Measurements from ENCODE around the gene WDPCP.
"Not testable (repeated sequence)": the region's sequence is repeated elsewhere in the genome, so short reads cannot be mapped to it uniquely, and the experiment has no call there.

The WDPCP gene

DNA sequence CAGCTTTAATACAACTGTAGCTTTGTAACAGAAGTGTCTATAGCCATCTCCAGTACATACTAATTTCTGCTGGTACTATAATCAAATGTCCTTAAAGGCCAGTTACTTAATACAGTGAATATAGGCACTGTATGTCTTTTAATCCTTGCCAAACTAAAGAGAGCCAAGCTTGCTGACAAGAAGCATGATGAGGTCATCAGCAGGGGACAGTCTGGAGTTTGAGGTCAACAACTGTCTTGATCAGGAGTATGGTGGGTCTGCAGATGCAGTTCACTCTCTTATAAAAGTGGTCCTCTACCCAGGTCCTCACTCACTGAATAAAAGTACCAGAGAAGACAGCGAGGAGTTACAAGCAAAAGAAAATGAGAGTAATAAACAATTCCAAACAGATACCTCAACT is 219.1 kb downstream of the WDPCP start:
- DNase-seq (ENCODE audit: low read depth in 2 of 2), result no peak

DNA sequence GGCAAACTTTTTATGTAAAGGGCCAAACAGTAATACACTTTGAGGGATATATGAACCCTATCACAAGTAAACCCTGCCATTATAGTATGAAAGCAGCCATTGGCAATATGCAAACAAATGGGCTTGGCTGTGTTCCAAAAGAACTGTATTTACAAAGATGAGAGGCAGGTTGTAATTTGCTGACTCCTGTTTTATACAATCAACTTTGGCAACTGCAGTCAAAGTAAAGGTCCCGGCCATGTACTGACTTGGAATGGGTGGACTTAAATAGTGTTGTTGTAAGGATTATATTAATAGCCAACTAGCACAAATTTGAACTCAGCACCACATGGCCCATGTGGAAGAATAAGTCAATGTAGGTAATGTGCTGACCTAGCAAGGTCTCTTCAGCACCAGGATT is 223.4 kb downstream of the WDPCP start:
- no peak for DNase-seq (ENCODE audit: low read depth in 2 of 2)

DNA sequence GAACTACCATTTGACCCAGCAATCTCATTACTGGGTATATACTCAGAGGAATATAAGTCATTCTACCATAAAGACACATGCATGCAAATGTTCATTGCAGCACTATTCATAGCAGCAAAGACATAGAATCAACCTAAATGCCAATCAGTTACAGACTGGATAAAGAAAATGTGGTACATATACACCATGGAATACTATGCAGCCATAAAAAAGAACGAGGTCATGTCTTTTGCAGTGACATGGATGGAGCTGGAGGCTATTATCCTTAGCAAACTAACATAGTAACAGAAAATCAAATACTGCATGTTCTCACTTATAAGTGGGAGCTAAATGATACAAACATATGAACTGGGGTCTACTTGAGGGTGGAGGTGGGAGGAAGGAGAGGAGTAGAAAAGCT is 230.6 kb downstream of the WDPCP start:
- DNase-seq (ENCODE audit: low read depth in 2 of 2), result not testable (repeated sequence)

DNA sequence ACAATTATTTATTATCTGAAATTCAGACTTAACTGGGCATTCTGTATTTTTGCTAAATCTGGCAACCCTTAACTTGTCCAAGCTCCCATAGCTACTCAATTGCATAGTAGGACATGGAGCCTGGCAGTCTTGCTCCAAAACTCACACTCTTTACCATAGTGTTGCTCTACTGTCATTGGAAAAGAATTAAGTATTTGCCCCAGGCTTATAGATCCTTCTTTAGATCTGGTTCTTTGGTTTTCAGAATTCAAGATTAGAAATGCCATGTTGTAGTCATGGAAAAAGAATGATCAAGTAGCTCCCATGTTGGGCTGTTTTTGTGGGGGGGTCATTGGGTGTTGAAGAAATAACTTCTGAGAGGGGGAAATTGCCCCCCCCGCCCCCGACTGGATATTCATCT is 240.9 kb downstream of the WDPCP start:
- DNase-seq (ENCODE audit: low read depth in 2 of 2), result no peak

DNA sequence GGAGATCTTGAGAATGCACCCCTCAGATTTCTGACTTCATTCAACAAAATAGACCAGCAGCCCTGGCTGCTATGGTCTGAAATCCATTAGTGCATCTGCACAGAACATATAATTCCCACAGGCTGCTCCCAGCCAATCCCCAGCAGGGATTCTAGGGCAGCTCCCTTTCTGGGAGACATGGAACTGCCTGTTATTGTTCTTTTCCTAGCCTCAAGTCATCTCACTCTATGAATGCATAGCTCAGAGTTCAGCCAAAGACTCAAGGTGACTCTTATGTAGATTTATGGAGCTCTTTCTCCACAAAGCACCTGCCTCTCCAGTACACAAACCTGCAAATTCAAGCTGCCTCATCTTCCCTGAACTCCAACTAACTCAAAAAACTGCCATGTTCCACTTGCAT is 241.9 kb downstream of the WDPCP start:
- no peak for DNase-seq (ENCODE audit: low read depth in 2 of 2)

DNA sequence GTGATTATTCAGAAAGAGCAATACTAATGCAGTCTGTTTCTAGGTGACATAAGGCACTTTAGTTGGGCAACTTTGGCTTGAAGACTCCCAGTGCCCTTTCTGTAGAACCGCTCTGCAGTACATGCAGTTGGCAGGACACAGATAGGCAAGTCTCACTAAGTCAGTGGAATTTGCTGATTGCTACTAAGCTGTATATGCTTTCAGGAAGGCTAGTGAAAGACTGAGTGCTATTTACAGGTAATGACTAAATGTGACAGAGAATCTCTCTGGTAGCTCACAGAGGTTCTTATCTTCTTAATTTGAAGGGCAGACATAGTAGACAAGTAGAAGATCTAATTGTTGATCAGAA is 243.0 kb downstream of the WDPCP start:
- no peak for DNase-seq (ENCODE audit: low read depth in 2 of 2)

DNA sequence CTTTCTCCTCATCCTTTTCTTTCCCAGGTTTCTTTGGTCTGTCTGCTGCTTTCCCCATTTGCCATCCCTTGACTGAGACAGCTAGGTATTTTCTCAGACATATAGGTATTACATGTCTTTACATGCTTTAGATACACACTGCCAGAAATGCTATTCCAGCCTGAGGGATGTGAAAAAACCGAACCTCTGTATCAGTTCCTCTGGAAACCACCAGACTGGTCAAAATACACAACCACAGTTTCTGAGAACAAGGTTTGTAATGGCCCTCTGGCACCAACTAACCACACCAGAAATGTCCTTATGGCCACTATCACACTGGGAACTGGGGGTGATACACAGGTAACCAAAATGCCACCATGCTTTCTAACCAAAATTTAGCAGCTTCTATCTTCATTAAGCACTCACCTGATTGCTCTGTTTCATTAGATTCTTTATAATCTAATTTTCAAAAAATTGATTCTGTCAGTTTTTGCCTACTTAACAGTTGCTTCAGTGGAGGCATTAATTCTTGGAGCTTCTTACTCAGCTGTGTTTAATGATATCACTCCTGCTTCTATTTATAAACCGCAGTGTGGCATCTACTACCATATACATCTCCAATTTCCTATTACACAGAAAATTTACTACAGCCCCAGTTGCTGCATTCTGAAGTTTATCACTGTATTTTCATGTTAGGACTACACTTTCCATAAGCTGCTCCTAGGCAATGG is 243.5 kb downstream of the WDPCP start:
- no peak for DNase-seq (ENCODE audit: low read depth in 2 of 2)

DNA sequence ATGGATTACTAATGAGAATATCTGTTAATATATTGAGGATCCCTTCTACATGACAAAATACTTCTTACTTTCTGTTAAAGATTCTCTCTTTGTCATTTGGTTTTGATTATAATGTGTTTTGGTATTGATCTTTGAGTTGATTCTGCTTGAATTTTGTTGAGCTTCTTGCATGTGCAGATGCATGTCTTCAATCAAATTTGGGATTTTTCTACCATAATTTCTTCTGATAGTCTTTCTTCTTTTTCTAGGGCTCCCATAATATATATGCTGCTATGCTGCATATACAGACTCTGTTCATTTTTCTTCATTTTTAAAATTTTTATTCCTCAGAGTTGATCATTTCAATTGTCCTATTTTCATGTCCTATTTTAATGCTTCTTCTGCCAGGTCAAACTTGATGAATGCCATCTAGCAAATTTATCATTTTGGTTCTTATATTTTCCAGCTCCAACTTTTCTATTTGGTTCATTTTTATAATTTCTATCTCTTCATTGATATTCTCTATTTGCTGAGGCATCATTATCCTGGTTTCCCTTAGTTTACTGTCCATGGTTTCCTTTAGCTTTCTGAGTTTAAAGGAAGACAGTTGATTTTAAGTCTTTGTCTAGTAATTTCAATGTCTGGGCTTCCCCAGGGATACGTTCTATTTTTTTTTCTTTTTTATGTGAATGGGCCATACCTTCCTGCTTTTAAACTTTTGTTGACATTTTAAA is 244.7 kb downstream of the WDPCP start:
- DNase-seq (ENCODE audit: low read depth in 2 of 2), result no peak

DNA sequence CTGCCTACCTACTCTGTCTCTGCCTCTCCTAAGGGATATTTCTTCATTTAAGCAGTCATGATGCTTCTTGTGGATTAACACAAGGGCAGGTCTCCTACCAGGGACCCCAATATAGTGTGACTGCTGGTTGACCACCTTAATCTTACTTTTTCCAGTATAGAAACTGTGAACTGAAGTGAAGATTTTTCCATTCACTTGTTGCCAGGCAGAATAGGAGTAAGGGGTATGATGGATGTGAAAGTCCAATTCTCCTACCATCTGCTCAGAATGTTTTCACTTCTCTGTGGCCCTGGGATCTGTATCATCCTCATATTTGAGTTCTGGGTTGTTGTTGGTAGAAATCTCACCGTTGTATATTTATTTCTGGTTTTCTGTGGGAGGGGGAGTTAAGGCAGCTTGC is 247.8 kb downstream of the WDPCP start:
- DNase-seq (ENCODE audit: low read depth in 2 of 2), result no peak

DNA sequence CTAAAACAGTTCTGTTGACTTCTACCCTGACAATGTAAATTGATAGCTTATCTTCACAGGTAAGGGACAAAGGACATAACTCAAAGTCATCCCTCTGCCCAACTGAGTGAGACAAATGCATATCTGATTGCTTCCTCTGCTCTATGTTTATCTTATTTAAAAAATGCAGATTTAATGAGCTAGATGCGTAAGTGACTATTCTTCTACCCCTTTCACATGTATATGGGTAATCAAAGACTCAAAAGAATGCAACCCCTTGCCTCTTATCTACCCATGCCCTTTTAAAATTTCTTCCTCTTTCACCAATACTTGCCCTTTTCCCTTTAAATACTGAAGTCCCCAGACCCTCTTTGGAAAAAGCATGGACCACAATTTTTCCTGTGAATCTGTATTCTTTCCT is 253.4 kb downstream of the WDPCP start:
- no peak for DNase-seq (ENCODE audit: low read depth in 2 of 2)

DNA sequence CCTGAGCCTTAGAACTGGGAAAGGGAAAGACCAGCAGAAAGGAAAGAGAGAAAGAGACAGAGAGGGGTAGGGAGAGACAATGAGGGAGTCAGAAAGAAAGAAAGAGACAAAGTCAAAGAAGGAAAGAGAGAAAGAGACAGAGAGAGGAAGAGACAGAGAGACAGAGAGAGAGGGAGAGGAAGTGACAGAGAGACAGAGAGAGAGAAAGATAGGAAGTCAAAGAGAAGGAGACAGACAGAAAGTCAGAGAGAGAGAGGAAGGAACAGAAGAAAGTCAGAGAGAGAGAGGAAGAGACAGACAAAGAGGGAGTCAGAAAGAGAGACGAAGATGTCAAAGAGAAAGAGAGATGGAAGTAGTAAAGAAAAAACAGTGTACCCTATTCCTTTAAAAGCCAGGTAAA is 261.8 kb downstream of the WDPCP start:
- no peak for DNase-seq (ENCODE audit: low read depth in 2 of 2)

DNA sequence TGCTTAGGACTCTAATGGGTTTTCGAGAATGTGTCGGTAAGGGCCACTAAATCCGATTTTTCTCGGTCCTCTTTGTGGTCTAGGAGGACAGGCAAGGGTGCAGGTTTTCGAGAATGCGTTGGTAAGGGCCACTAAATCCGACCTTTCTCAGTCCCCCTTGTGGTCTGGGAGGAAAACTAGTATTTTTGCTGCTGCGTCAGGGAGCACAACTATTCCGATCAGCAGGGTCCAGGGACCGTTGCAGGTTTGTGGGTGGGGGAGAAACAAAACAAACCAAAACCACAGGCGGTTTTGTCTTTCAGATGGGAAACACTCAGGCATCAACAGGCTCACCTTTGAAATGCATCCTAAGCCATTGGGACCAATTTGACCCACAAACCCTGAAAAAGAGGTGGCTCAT is 264.6 kb downstream of the WDPCP start:
- not testable (repeated sequence) for DNase-seq (ENCODE audit: low read depth in 2 of 2)

DNA sequence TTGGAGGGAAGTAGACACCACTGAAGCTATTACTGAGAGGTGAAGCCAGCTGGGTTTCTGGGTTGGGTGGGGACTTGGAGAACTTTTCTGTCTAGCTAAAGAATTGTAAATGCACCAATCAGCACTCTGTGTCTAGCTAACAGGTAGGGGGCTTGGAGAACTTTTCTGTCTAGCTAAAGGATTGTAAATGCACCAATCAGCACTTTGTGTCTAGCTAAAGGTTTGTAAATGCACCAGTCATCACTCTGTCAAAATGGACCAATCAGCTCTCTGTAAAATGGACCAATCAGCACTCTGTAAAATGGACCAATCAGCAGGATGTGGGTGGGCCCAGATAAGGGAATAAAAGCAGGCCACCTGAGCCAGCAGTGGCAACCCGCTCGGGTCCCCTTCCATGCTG is 266.3 kb downstream of the WDPCP start:
- not testable (repeated sequence) for DNase-seq (ENCODE audit: low read depth in 2 of 2)

DNA sequence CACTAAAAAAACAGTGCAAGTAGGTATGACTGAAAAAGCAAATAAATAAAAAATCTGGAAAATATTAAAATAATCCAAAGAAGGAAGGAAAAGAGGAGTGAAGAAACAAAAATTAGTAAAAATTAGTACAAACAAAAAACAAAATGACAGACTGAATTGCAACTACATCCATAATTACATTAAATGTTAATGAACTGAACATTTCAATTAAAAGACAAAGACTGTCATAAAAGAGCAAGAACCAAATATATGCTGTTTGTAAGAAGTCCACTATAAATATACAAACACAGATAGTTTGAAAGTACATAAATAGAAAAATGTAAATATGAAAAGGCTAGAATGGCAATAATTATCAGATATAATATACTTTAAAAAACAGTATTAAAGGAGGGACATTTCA is 267.6 kb downstream of the WDPCP start:
- DNase-seq (ENCODE audit: low read depth in 2 of 2), result no peak

DNA sequence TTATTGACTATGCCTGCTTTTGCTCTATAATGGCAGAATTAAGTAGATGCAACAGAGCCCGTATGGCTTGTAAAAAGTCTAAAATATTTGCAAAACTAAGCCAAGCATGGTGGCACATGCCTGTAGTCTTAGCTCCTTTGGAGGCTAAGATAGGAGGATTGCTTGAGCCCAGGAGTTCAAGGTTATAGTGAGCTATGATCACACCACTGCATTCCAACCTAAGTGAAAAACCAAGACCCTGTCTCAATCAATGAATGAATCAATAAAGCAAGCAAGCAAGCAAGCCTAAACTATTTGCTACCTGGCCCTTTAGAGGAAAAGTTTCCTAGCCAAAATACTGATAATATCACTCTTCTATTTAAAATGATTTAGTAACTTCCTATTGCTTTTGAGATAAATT is 277.7 kb downstream of the WDPCP start:
- no peak for DNase-seq (ENCODE audit: low read depth in 2 of 2)

DNA sequence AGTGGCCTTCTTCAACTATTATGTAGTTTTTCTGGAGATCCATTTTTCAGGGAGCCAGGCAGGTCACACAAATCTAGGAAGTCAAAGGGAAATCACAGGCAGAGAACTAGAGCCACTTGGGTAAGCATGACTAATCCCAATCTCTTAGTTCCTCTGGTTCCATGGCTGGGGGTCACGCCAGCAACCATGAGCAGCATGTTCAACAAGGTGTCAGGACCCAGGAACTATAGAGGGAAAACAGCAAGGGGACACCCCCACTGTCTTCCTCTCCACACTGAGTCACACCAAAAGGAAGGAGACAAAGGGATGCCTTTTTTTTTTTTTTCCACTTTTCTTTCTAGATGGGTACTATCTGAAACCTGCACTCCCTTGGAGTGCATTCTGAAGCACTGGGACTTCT is 286.8 kb downstream of the WDPCP start:
- DNase-seq (ENCODE audit: low read depth in 2 of 2), result no peak

DNA sequence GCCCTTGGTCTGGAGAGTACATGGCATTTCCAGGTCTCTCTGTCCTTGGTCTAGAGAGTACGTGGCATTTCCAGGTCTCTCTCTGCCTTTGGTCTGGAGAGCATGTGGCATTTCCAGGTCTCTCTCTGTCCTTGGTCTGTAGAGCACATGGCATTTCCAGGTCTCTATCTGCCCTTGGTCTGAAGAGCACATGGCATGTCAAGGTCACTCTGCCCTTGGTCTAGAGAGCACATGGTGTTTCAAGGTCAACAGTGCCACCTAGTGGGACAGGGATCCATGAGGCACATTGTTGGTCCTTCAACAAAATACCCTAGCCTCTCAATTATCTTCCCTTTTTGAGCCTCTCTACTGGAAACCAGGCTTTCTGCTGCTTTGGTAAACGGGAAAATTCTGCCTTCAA is 287.4 kb downstream of the WDPCP start:
- DNase-seq (ENCODE audit: low read depth in 2 of 2), result no peak

DNA sequence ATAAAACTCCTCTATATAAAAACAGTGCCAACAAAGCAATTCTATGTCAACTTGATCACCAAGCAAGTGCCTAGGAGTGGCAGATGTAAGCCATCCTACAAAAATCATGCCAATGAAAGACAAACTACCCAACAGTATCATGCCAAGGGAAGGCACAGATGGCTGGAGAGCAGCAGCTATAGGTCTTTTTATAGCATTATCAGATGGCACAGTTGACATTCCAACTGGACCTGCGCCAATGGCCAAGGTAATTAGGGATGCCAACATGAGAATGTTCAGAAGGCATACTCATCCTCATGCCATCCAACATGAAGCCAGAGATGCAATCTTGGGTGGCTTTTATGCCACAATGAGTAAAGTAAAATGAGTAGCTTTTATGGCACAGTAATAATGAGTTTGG is 300.3 kb downstream of the WDPCP start:
- DNase-seq (ENCODE audit: low read depth in 2 of 2), result no peak

DNA sequence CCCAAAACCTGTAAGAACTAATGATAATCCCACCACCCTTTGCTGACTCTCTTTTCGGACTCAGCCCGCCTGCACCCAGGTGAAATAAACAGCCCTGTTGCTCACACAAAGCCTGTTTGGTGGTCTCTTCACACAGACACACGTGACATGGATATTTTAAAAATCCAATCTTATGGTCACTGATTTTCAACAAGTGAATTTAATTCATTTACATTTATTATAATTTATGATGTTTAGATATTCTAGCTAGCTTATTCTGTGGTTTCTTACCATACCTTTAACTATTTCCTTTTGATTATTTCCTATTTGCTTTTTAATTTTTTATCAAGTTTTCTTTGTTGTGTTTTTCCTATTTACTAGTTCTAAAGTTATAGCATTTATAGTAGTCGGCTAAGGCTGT is 301.8 kb downstream of the WDPCP start:
- not testable (repeated sequence) for DNase-seq (ENCODE audit: low read depth in 2 of 2)

DNA sequence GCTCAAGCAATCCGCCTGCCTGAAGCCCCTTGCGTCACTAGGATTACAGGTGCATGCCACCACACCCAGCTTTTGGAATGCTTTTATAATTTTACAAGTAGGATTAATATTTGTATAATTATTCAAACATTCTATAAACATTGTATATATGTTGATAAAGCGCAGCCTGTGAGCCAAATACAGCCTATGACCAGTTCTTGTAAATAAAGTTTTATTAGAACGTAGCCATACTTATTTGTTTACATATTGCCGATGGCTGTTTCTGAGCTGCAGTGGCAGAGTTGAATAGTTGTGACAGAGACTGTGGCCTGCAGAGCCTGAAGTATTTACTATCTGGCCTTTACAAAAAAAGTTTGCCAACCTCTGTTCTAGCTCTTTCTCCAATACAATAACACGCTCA is 305.0 kb downstream of the WDPCP start:
- no peak for DNase-seq (ENCODE audit: low read depth in 2 of 2)

DNA sequence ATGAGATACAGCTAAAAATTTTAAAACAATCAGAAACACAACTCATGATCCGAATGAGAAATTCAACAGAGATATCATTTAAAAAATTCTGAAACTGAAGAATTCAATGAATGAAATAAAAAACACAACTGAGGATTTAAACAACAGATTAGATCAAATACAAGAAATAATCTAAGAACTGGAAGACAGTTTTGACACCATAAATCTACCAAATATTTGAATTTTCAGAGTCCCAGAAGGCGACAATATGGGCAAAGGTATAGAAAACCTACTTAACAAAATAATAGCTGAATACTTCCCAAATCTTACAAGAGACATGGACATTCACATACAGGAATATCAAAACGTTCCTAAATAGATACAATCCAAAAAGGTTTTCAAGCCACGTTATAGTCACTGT is 315.7 kb downstream of the WDPCP start:
- DNase-seq (ENCODE audit: low read depth in 2 of 2), result no peak

DNA sequence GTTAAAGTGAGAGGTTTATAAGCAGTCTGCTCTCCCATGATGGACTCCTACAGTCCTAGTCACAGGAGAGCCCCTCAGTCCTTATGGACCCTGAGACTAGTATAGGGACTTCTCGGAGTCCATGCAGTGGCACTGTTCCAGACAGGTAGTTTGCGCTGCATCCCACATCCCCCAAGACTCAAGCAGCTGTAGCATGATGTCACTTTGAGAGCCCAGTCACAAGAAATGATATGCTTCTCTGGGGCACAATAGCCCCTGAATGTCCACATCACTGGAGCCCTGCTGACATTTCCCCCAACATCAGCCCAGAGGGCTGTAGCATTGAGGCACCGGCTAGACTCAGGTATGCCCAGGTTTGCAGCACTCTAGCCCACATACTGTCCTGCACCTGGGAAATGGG is 317.6 kb downstream of the WDPCP start:
- DNase-seq (ENCODE audit: low read depth in 2 of 2), result no peak

DNA sequence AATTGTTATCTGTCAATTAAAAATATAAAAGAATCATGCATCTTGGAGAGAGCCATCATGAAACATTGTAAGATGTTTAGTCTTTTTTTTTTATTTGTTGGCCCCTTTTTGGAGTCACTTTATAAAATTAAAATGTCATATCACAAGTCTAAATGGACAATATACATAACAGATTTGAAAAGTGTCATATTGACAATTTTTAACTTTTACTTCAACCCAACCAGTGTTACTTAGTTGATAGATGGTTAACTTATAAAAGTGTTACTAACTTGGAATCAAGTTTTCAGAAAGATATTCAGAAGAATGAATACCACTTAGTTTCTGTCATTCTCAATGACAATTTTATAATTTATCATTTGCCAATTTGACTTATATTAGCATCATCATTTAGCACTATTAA is 319.3 kb downstream of the WDPCP start:
- DNase-seq (ENCODE audit: low read depth in 2 of 2), result no peak

DNA sequence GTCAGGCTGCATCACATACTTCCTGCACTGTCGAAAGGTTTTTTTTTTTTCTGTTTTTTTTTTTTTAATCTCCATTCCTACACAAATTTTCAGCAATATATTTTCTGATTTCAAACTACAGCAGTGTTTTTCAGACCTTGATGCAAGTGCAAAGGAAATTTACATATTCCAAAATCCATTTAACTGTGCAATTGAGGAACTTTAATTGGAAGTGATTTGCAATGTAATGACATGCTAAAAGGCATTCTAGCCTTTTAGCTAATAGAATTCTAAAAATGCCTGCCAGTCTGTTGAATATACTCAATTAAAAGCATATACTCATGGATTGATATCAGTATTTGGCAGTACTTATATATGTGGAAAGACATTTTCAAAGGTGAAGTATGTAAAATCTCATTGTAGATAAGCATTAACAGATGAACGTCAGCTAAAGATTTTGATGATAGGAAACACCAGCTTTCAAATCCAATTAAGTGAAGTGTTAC is 327.1 kb downstream of the WDPCP start:
- DNase-seq (ENCODE audit: low read depth in 2 of 2), result no peak

All from stimulated activated CD4-positive, alpha-beta T cell treated with anti-CD3 and anti-CD28 coated beads, Interleukin-1b, Interleukin-23, amount 100 ng/mL, for 1 hour (primary cell).